Ishikawa (cell line): Measurements from ENCODE around the gene CEP78.

Experiments
- EGR1 ChIP-seq: IDR thresholded peaks from 2 replicates; pipeline ENCODE4 v1.6.1; 2012
- EP300 ChIP-seq: IDR thresholded peaks from 2 replicates; pipeline ENCODE4 v1.6.1; 2012; ENCODE audit warnings: borderline replicate concordance
- TCF12 ChIP-seq: IDR thresholded peaks from 2 replicates; pipeline ENCODE4 v1.6.1; 2012; ENCODE audit warnings: low read depth
- TF ChIP-seq, protein P1 (sequence below): IDR thresholded peaks from 2 replicates; pipeline ENCODE4 v1.6.1; 2012
- TF ChIP-seq, protein P2 (sequence below): IDR thresholded peaks from 2 replicates; pipeline ENCODE4 v1.6.1; 2012

DNA sequence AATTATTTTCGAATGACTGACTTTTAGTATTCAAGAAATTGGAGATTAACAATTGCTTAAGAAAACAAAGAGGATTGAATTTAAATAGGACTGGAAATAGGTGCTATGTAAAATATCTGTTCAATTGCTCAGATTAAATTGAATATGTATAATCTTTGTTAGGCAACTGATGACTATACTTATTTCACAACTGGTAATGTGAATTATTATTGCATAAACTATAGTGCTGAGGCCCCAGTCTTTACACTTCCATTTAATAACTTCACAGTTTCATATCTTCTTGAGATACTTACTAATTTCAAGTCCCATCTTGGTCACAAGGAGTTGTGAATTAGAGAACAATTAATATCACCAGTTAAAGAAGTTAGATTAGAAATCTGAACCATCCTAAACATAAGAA lies 16.7 kb downstream of the CEP78 start:
- TF ChIP-seq, protein P1, sequence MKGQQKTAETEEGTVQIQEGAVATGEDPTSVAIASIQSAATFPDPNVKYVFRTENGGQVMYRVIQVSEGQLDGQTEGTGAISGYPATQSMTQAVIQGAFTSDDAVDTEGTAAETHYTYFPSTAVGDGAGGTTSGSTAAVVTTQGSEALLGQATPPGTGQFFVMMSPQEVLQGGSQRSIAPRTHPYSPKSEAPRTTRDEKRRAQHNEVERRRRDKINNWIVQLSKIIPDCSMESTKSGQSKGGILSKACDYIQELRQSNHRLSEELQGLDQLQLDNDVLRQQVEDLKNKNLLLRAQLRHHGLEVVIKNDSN: no peak
- no peak for TF ChIP-seq EP300
- TF ChIP-seq, protein P2, sequence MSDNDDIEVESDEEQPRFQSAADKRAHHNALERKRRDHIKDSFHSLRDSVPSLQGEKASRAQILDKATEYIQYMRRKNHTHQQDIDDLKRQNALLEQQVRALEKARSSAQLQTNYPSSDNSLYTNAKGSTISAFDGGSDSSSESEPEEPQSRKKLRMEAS: no peak
- TF ChIP-seq TCF12: no peak
- TF ChIP-seq EGR1: no peak
